HG03558 (cell line): ENCODE data around the gene NPTXR.

Source experiments
- ATAC-seq: cut with Tn5 transposase; IDR thresholded peaks from one replicate; pipeline ENCODE4 v1.9.1; 2021; ENCODE audit warnings: moderate number of reproducible peaks; ENCODE audit not compliant: unreplicated experiment; ENCODE audit errors: extremely low read depth

Gene NPTXR

GRCh38 chr22:38843657-38844314 is at the start of gene NPTXR:
Gene NPTXR, minus strand, starts transcription at chr22:38844028.
- ATAC-seq: no peak

GRCh38 chr22:38891256-38891655 is 47.4 kb upstream of the NPTXR start:
- ATAC-seq: no peak

GRCh38 chr22:38890377-38890776 is 46.5 kb upstream of the NPTXR start:
- ATAC-seq: no peak

DNA sequence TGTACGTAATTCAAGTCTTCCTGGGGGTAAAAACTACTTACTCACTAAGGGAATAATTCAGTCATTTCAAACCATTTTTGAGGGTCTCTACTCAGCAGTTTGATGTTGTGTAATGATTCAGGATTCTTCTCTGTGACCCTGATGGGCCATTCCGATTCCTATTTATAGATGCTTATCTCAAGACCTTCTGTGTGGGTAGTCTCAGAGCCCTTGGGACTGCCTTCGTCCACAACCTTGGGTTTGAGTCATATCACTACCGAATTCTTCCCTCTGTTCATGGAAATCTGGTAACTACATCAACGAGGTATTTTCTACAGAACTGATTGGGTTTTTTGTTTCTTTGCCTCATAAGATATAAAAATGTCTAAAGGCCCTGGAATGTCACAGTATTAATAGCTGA is 42.5 kb upstream of the NPTXR start:
- no peak for ATAC-seq

DNA sequence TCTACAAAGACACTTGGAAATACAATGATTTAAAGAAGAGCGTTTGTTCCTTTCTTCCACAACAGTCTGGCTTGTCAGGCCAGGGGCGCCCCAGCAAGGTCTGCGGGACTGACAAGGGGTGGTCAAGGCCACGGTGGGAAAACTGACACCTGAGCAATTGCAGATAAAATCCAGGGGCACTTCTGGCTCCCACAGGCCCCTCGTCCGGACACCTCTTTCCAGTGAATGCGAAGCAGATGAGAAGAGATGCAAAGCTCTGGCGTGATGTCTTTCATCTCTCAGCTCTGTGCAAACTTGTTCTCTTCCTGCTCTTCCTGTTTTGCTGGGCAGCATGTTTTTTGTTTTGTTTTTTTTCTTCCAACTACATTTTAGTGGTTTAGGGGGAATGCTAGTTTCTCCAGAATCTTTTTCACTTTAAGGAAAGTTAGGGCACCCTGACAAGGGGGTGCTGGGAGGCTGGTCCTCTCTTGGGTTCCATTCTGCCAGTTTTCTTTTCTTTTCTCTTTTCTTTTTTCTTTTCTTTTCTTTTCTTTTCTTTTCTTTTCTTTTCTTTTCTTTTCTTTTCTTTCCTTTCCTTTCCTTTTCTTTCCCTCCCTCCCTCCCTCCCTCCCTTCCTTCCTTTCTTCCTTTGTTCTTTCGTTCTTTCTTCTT is 39.3 kb upstream of the NPTXR start:
- no peak for ATAC-seq

- no peak for ATAC-seq
These were observed 38.4 kb upstream of the NPTXR start for GRCh38 chr22:38881997-38882879.

DNA sequence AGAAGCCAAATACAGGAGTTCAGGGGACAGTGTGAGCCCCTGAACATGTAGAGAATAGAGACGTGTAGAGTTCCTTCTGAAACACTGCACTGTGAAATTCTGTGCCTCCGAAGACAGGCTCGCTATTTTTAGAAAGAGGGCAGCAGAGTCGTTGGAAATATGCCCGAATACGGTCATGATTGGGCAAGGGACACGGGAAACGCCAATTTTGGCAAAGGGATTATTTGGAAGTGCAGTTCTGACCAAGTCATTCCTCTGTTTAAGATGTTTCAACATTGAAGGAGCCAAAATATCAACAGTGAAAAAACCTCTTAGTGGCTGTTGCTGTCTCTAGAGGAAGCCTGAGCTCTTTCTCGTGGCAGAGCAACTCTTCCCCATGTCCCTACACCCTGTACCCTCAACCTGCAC is 37.6 kb upstream of the NPTXR start:
- ATAC-seq: no peak

DNA sequence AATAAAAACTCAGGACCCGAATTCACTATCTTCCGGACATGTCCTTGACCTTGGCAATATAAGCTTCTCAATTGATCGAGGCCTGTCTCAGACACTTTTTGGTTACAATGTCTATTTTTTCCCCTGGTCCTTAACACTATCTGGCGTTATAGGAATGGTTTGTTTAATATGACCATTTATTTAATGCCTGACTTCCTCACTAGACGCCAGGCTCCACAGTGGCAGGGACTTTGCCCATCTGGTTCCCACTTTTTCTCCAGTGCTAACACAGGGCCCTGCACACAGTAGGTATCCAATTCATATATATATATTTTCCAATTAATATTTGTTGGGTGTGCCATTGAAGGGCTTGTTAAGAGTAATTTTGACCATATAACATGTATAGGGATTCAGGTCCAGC is 36.1 kb upstream of the NPTXR start:
- ATAC-seq: no peak

- no peak for ATAC-seq
These were observed 35.4 kb upstream of the NPTXR start for GRCh38 chr22:38879108-38879729.

DNA sequence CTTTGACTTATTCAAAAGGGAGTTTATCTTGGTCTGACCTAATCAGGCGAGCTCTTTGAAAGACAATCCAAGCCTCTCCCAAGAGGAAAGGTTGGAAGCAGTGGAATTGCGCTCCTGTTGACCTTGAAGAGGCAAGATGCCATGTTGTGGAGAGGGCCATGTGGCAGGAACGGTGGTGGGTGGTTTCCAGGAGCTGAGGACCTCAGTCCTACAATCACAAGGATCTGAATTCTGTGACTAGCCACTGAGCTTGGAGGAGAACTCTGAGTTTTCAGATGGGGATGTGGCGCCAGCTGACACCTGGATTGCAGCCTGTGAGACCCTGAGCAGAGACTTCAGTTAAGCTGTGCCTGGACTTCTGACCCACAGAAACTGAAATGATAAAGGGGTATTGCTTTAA is 34.2 kb upstream of the NPTXR start:
- no peak for ATAC-seq

GRCh38 chr22:38874529-38875222 is 30.8 kb upstream of the NPTXR start:
- no peak for ATAC-seq

GRCh38 chr22:38873469-38874411 is 29.9 kb upstream of the NPTXR start:
- ATAC-seq: no peak

DNA sequence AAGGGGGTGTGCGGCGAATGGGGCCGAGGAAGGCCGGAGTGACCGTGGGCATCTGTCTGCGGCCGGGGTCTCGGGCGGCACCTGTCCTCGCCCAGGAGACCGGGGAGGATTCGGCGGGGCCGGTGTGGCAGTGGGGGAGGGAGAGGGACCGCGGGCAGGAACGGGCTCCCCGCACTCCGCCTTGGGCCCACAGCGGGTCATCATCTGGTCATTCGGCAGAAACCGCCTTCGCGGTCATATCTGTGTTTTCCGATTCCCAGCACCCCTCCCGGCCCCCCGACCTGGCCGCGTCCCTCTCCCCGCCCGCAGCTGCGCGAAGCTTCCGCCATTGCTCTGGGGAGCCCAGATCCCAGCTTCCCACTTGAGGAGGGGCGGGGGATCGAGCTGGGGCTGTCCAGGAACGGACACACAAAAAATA is 29.0 kb upstream of the NPTXR start:
- no peak for ATAC-seq

DNA sequence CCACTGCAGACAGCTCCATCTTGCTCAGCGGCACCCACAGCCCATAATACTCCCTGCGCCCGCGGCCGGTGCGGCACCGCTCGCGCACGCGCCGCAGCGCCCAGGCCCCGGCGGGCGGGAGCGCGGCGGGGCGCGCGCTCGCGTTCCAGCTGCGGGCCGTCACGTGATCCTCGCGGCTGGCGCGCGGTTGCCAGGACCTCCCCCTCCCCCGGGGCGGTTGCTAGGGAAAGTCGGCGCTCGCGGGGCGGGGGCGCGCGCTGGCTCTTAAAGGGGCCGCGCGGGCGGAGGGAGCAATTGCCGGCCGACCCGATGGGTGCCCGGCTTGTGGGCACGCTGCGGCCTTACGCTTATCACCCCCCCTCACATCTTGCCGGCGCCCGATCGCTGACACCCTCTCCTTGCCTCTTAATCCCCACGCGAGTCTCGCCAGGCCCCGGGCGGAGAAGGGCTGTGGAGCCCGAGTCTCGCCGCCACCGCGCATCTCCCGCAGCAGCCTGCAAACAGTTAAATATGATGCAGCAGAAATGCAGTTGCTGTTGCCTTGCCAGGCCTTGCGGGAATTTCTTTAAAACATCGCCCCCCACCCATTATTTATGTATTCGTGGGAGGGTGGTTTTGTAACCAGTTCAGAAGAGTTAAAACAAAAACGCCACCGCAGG is 28.5 kb upstream of the NPTXR start, which contains the start of gene CBX6:
Gene CBX6, minus strand, starts transcription at position 45 of the 659 bp plus-strand sequence. Its CDS starts 26 bp downstream, at position 19.
- ATAC-seq: peak; percentile 54

DNA sequence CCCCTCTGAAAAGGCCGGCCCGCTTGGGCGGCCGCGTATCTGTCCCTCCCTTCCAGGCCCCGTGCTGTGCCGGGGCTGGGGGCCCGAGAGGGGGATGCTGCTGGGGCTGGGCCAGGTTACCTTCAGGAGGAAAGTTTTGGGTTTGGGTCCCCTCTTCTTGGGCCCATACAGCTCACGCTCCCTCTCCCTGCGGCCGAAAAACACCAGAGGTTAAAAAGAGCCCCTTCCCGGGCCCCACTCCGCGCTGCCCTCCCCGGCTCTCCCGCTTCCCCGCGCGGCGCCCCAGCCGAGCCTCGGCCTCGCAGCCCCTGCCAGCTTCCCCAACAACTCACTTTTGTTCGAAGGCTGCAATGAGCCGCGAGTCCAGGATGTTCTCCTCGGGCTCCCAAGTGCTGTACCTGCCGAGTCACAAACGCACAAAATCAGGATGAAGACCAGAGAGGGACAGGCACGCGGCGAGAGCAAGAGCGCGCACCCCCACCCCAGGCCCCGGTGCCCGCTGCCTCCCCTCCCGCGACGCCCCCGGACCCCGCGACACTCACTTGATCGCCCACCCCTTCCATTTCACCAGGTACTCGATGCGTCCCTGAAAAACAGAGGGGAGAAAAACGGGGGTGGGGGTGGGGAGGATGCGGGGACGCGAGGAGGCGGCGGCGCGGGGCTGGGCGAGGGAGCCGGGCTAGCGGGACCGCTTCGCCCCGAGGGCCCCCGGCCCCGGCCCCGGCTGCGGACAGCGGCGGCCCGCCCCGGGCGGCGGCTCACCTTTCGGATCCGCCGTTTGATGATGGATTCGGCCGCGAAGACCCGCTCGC is 27.7 kb upstream of the NPTXR start:
- ATAC-seq: no peak

DNA sequence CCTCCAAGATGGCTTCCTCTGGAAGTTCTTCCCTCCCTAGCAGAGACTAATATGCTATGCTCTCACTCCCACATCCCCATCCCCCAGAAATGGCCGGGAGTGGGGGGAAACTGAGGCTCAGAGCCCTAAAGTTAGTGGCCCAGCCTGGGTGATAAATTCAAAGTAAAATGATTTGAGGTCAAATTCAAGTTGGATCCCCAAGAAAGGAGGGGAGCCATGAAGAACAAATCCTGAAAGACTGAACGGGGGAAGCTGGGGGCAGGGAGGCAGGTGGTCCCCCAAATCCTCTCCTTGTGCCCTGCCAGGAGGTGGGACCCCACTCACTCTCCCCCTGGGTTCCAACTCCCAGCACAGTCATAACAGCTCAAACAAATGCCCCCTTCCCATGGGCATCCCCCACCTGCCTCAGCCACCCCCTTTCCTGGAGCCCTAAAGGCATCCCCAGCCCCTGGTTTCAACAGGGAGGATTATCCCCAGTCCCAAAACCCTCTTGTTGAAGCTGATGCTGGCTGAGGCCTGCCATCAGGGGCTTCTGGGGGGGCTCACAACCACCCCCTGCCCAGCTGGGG is 27.0 kb upstream of the NPTXR start:
- no peak for ATAC-seq

DNA sequence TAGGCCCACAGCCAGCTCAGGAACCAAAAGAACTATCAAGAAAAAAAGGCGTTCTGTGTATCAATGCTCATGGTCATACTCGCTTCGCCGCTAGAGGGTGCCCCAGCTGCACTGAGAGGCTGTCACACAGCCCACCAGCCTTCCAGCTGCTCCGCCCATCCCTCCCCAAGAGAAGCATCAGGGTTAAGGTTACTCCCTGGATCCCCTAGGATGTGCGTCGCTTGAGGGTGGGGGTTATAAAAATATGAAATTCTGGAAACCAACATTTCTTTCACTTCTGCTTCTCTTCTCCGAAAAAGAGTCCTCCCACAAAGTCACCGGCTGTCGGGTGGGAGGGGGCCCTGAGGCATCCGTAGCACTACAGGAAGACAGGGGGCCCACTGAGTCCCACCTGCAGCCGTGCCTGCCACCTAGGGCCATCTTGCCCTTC is 26.5 kb upstream of the NPTXR start:
- no peak for ATAC-seq
